ENCODE results near the gene NKD2.
A peak's percentile ranks its signal among the peaks of the same experiment; 100 is the strongest.

Gene NKD2

DNA sequence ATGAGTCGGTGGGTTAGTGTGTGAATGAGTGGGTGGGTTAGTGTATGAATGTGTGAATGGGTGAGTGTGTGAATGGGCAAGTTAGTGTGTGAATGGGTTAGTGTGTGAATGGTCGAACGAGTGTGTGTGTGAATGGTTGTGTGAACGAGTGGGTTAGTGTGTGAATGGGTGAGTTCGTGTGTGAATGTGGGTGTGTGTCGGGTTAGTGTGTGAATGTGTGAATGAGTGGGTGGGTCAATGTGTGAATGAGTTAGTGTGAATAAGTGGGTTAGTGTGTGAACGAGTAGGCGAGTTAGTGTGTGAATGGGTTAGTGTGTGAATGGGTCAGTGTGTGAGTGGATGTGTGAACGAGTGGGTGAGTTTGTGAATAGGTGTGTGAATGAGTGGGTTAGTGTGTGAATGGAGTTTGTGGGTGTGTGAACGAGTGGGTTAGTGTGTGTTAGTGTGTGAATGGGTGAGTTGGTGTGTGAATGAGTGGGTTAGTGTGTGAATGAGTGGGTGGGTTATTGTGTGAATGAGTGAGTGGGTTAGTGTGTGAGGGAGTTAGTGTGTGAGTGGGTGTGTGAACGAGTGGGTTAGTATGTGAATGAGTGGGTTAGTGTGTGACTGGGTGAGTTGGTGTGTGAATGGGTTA, 38.8 kb downstream of the NKD2 start:
- DNase-seq = peak; percentile 0

DNA sequence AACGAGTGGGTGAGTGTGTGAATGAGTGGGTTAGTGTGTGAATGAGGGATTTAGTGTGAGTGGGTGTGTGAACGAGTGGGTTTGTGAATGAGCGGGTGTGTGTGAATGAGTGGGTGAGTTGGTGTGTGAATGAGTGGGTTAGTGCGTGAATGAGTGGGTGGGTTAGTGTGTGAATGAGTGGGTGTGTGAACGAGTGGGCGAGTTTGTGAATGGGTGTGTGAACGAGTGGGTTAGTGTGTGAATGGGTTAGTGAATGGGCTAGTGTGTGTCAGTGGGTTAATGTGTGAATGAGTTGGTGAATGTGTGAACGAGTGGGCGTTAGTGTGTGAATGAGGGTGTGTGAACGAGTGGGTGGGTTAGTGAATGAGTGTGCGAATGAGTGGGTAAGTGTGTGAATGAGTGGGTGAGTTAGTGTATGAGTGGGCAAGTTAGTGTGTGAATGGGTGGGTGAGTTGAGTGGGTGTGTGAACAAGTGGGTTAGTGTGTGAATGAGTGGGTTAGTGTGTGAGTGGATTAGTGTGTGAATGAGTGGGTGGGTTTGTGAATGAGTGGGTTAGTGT, 39.6 kb downstream of the NKD2 start:
- no peak for DNase-seq

- no peak for DNase-seq
Observed at GRCh38 chr5:1048861-1049838, 40.5 kb downstream of the NKD2 start.

GRCh38 chr5:1050423-1051365, 42.1 kb downstream of the NKD2 start:
- no peak for DNase-seq

DNA sequence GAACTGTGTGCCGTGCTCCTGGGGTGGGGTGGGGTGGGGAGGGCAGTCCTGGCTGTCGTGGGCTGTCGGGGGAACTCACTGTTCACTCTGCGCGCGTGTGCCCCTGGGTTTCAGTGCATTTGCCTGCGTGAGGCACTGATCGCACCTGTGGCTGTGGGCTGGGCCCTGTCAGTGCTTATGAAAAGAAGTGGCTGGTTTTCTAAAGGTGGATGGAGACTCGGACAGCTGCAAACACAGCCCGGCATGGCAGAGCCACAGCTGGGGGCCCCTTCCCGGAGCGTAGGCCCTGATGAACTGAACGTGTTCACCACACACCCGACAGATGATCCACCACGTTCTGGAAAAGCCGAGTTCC, 42.7 kb downstream of the NKD2 start:
- DNase-seq = no peak

GRCh38 chr5:1052076-1052475, 43.5 kb downstream of the NKD2 start:
- no peak for DNase-seq

DNA sequence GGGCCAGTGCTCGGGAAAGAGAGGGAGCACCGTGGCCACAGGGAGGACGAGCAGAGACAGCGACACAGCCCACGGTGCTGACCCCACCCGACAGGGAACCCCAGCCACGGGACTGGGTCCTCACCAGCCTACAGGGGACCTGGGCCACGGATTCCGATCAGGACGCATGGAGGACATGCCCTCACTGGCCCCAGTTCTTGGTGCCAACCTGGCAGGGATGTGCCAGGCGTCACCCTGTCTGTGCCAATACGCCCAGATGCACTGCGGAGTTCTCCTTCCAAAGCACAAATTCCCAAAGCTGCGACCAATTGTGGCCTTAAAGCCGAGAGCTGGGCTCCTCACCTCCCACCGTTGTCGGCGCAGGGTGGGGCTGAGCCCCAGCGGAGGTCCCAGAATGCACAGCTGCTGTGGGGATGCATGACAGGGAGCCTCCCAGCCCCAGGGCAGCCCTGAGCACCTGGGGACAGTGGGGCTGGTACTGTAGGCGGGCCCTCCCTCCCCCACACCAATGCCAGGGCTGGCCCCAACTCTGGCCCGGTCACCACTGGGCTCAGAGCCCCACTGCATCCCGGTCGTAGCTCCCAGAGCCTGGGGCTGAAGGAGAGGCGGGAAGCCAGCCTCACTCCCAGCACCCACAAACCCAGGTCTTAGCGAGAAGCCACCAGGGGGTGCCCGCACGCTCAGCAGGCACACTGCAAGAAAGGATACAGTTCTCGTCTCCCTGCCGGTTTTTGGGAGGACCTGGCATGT, 44.2 kb downstream of the NKD2 start:
- no peak for DNase-seq

- no peak for DNase-seq
Observed at GRCh38 chr5:1053391-1054017, 44.9 kb downstream of the NKD2 start.

- no peak for DNase-seq
Observed at GRCh38 chr5:1054018-1054798, 45.6 kb downstream of the NKD2 start.

- DNase-seq = no peak
Observed at GRCh38 chr5:1054799-1055775, 46.5 kb downstream of the NKD2 start.

GRCh38 chr5:1055896-1056610, 47.5 kb downstream of the NKD2 start:
- DNase-seq = no peak

- DNase-seq = no peak
Observed at GRCh38 chr5:1056611-1057484, 48.2 kb downstream of the NKD2 start.

- no peak for DNase-seq
Observed at GRCh38 chr5:1057485-1058082, 49.0 kb downstream of the NKD2 start.

GRCh38 chr5:1058083-1058945, 49.7 kb downstream of the NKD2 start:
- DNase-seq = no peak

DNA sequence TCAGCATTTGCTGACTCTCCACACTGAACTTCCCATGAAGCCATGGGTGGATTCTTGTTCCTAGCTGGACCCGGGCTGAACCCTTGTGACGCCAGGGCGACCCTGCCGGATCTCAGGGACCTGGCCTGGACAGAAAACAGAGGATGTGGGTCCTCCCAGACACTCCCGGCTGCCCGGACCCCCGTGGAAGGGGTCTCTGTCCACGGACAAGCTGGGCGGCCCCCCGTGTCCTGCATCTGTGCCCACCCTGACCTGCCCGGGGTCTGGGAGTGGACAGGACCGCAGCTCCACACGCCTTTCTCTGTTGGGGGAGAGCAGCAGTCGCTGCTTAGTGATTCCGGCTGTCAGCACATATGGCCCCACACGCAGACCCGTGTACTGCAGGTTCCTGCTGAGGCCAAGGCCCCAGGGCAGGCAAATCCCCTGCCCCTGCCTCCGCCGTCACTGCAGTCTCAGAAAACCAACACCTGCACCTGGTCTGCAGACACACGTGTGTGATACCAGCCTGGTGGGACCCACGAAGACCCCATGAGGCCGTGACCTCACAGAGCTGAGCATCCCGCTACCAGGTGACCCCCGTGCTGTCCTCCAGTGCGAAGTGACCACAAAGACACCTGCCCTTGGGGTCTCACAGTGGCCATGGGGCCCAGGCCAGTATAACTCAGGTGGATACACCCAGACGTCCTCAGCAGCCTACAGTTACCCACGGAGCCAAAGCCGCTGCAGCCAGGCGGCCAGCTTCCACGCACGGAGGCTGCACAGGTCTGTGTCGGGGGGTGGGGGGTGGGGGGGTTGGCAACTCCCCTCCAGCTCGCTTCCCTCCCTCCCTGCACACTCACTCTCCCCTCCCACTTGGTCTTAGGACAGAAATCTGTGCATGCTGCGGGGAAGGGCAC, 50.6 kb downstream of the NKD2 start:
- no peak for DNase-seq

Data from effector CD4-positive, alpha-beta T cell (primary cell).